SKM-1 (cell line): ENCODE measurements around the gene CCDC92.
"Not testable (repeated sequence)": the region's sequence is repeated elsewhere in the genome, so short reads cannot be mapped to it uniquely, and the experiment has no call there.

ENCODE experiments used
- DNase-seq: peaks from one replicate; lab custom pipeline; 2025; ENCODE audit not compliant: unreplicated experiment; lab: John Stamatoyannopoulos, UW

CCDC92 gene

DNA sequence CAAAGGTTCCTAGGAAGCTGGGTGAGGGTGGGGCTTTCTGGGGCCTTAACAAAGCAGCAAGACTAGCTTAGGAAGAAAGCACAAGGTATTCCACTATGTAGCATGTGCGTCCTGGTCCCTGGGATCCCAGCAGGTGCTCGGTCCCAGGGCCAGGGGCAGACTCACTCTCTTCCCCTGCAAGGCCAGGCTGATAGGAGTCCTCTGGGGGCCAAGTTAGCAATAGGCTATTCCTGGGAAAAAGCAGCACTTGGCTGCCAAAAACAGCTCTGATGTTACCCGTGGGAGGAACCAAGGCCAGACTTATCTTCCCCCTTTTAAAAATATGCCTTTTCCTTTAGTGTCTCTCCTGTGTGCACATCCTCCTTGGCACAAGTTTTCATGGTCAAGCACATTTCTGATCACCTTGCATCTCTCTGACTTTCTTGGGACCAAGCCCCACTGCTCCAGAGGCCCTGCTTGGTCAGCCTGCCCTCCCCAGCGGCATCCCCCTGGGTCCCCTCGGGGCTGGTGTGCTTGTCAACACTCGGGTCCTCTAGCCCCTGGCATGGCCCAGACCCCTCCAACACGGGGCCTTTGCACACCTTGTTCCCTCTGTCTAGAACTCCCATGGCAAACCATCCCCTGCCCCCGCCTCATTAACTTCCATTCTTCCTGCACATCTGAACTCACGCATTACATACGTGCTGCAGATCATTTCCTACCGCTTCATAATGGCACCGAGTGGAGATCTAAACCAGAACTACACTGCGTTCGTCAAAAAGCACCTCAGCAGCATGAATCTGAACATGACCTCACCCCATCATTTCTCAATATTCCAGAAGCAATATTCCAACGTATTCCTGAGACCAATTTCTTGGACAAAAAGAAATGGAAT lies 21.9 kb downstream of the CCDC92 start:
- DNase-seq: no peak

GRCh38 chr12:123949770-123950165 lies 22.9 kb downstream of the CCDC92 start:
- no peak for DNase-seq

GRCh38 chr12:123948796-123949769 lies 23.5 kb downstream of the CCDC92 start:
- DNase-seq: no peak

DNA sequence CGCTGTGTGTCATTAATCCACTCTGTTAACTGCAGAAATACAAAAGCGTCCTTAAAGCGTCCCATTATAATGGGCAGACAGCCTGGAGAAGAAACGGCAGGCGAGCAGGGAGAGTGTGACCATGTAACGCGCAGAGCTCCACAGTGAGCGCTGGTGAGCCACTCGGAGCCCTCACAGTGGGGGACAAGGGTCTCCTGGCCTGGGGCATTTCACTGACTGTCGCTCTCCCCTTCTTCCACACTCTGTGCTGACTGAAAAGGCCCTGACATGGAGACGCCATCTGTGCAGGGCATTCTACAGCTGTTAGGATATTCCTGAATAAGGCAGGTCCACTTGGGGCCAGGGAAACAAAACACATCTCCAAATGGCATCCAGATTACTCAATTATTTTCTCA lies 24.2 kb downstream of the CCDC92 start:
- DNase-seq: no peak

DNA sequence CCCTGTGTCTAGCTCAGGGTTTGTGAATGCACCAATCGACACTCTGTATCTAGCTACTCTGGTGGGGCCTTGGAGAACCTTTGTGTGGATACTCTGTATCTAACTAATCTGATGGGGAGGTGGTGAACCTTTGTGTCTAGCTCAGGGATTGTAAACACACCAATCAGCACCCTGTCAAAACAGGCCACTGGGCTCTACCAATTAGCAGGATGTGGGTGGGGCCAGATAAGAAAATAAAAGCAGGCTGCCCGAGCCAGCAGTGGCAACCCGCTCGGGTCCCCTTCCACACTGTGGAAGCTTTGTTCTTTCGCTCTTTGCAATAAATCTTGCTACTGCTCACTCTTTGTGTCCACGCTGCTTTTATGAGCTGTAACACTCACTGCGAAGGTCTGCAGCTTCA lies 25.1 kb downstream of the CCDC92 start:
- DNase-seq: not testable (repeated sequence)

DNA sequence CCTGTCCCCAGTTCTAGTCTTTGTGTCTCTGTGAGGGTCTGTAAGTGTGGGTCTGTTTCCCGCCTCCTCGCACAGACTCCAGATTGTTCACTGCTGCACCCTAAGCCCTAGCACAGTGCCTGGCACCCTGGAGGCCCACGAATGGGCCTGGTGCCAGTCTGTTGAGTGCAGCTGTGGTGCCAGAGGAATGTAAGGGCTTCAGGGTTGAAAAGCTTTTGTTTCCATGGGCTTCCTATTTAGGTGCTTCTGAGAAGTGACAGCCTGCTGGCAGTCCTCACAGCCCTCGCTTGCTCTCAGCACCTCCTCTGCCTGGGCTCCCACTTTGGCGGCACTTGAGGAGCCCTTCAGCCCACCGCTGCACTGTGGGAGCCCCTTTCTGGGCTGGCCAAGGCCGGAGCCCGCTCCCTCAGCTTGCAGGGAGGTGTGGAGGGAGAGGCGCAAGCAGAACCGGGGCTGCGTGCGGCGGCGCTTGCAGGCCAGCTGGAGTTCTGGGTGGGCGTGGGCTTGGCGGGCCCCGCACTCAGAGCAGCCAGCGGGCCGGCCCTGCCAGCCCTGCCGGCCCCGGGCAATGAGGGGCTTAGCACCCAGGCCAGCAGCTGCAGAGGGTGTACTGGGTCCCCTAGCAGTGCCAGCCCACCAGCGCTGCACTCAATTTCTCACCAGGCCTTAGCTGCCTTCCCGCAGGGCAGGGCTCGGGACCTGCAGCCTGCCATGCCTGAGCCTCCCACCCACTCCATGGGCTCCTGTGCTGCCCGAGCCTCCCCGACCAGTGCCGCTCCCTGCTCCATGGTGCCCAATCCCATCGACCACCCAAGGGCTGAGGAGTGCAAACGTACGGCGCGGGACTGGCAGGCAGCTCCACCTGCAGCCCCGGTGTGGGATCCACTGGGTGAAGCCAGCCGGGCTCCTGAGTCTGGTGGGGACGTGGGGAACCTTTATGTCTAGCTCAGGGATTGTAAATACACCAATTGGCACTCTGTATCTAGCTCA lies 25.8 kb downstream of the CCDC92 start:
- DNase-seq: not testable (repeated sequence)

DNA sequence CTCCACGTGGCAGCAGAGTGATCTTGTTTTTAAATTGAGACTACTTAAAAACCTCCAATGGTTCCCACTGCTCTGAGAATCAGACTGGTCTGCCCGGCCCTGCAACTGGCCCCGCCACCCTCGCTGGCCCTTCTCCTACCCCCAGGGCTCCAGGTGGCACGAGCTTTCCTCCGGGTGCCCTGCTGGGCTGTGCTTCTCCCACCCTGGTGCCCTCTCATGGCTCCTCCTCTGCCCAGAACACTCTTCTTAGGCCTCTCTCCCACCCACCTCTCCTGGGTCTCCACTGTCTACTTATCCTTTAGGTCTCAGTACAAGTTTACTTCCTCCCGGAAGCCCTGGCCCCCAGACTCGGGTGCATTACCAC lies 26.5 kb downstream of the CCDC92 start:
- no peak for DNase-seq

DNA sequence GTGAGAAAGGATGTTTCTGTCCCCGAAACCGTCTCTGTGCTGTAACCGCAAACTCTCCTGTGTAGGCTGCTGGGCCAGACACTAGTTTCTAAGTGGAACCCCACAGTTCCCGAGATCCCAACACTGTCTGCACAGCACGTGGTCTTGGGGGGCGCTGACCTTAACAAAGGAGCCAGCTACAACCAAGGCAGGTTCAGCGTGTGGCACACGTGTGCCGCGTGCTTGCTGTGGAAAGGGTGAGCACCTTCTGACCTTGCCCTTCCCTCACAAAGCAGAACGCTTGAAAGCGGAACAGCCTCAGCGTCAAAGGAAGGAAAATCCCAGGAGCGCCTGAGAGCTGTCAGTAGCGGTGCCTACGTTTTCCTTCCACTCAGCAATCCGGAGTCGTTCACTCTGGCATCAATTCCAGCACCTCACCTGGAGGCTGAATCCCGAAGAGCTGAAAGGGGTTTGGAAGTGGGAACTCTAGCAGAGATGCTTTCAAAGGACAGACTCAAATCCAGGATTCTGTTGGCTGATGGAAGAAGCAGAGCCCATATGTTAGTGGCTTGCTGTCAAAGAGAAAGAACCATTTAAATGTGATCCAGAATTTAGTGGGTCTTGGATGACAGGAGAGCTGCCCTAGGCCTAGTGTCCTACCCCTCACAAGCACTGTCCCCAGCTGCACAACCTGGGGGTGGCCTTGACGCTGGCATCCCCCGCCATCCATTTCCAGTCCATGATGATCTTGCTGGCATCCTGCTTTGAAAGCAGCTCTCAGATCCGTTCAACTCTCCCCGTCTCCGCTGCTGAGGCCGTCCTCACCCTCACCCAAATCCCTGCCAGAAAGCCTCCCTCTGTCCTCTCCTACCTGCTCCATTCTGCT lies 27.1 kb downstream of the CCDC92 start:
- DNase-seq: no peak

- no peak for DNase-seq
Observed at GRCh38 chr12:123944696-123945095, 27.9 kb downstream of the CCDC92 start.

- DNase-seq: no peak
Observed at GRCh38 chr12:123943816-123944215, 28.8 kb downstream of the CCDC92 start.

DNA sequence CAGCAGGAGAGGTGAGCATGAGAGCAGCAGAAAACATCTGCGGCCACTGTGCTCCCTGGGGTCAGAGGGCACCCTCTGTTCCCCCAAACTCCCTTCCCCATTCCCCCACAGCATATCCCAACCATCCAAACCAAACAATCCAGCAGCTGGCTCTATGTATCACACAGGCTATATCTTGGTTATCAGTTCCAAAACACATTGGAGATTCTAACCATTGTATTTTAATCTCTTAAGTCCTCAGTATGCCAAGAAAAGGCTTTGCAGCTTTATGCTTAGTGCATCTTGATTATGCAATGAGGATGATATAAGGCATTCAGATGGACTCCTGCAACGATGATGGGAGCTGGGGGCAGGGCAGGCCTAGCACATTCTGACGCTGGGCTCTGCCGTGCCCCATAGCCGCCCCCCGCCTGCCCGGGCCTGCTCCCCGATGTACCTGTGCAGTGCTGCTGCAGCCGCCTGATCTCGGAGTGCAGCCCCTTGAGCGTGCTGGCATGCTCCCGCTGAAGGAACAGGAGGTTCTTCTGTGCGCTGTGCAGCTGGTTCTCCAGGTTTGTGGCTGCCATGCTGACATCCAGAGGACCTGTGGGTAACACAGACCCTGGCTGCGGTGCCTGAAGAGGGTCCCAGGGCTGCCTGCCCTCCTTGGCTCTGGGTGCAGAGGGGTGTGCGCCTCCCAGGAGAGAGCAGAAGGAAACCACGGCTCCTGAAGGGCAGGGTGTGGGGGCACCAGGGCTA lies 29.6 kb downstream of the CCDC92 start:
- no peak for DNase-seq

DNA sequence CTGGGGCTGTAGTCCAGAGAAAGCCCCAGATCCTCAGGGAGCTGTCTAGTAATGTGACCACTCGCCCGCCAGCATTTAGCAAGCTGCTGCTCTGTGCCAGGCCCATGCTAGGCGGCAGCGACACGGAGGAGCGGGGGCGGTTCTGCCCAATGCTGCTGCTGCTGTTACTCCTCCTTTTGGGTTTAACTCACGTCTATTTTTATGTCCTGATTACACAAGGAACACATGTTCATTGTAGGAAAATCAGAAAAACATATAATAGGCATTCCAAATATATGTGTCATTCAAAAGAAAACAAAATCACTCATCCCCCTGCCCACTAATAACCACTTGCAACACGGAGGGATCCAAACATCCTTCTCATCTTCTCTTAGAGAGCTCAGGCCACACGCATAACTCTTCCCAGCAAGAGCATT lies 30.4 kb downstream of the CCDC92 start:
- DNase-seq: no peak

DNA sequence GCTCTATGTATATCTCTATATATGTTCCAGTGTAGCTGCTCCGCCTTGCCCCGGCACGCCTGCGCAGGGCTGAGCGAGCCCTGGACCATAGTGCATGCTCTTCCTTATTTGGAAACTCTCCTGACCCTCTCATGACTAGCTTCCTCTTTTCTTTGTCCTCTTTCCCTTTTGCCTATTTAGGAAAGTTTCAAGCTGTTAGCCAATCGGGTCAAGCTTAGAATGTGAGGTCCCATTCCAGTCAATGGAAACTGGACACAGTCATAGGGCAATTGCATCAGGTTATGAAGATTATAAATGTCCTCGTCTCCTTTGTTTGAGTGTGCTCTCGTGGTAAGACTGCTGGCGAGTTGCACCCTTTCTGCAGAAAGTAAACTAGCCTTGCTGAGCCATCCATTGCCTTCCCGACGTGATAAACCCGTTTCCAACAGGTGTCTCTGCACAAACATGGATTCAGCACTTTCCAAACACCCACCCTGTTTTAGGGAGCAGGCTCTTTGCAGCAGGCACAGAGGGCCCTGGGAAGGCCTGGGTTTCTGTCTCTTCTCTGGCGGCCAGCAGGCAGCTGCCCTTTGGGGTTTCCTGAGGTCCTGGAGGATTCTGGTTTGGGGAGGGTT lies 30.9 kb downstream of the CCDC92 start:
- peak; percentile 41 for DNase-seq

GRCh38 chr12:123941000-123941399 lies 31.6 kb downstream of the CCDC92 start:
- no peak for DNase-seq

DNA sequence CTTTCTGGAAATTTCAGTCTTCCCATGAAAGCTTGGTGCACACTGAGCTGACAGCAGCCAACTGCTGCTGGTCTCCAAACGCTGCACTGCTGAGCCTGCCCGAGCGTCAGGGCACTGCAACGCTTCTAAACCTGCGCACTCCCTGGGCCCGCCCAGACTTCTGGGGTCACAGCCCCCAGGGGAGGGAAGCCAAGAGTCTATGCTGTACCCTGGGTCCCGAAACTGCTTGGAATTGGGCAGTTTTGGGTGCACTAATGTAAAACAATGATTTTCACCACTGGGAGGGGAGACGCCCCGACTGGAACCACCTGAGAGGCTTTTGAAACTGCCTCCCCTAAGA lies 32.0 kb downstream of the CCDC92 start:
- DNase-seq: no peak

DNA sequence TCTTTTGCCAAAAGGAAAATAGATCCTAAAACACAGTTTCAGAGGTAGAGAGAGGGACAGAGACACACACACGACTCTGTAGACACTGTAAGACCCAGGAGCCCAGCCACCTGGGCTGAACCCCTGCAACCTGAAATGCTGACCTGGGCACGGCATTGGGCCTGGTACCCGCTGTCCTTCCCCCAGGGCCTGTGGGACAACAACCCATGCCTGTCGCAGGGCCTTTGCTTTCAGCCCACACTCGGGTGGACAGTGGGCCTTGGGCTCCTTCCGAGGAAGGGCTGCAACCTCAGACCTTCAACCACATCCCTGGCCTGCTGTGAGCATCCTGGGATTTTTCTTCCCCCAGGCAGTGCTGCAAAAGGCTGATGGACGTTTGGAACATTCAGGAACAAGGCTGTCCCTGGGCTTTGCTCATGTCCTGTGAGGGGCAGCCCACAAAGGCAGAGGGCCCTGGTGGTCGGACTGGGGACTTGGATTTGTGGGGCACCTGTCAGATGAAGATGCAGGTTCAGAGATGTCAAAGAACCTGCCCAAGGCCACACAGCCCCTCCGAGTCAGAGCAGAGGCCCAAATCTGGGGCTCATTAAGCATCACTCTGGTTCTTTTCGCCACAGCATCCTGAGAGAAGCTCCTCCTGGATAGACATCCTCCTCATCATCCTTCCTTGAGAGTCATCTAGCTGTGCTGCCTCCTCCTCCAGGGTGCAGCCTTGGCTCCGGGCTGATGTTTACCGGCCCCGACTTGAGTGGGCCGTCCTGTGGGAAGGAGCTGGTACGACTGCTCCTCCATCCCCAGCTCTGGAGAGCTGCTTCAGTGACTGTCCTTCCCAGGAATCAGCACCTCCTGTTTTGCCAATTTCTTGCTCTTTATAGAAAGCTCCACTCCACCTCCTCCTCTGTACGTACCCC lies 32.7 kb downstream of the CCDC92 start:
- DNase-seq: no peak

DNA sequence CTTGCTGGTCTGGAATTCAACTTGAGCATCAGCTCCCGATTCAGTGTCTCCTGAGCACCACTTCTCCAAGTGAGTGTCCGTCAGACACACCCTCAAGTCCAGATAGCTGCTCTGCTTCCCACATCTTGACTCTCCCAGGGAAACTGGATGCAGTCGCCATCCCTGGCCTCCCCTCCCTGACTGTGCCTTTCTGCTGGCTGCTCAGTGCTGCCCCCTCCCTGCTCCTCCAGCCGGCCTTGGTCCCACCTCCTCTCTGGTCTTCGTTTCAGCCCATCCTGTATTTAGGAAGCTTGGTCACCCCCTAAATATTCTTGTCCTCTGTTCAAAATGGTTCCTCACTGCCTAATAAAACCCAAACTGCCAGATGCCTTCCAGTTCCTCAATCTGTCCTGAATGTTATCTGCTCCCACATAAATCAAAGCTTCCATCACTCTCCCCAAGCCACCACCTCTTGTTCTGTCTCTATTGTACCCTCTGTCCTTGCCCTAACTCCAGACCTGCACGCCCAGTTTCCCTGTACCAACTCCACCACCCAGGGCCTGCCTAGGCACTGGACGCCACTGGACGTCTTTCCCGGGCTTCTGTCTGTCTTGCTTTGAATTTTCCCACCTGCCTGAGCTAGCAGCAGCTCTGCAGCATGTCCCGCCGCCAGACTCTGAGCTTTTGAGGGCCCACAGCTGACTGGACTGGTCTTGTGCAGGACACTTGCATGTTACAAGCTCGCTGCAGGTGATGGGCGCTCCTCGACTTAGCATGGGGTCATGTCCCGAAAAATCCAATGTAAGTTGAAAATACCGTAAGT lies 33.8 kb downstream of the CCDC92 start:
- no peak for DNase-seq
